B cell (primary cell): Measurements from ENCODE around the gene SSR2. TPM values are rescaled to one million over a fixed set of nuclear protein-coding genes. Genes with fewer than 3 reads are reported as not detected.

Experiments
- ATAC-seq: fragments of 200-7000 bp; cut with Tn5 transposase; one replicate; pipeline ENCODE4 v1.10.0; 2021; ENCODE audit warnings: low read depth, mild to moderate bottlenecking, moderate number of reproducible peaks, moderate library complexity
- CTCF ChIA-PET: fragments of 350-600 bp; sonication (Branson Sonifier 250); formaldehyde crosslinking; loops from one replicate; lab custom pipeline; 2021; ENCODE audit warnings: antibody characterized with exemption, inconsistent platforms; lab: Charles Lee
- POLR2A ChIA-PET: fragments of 350-600 bp; sonication (Branson Sonifier 250); formaldehyde crosslinking; loops from one replicate; lab custom pipeline; 2021; ENCODE audit warnings: antibody characterized with exemption; lab: Charles Lee
- DNase-seq: peaks from one replicate; pipeline ENCODE4 v3.0.0; 2013
- H2AFZ ChIP-seq: 2 replicates; pipeline ENCODE4 v1.6.1; 2012; ENCODE audit warnings: mild to moderate bottlenecking, low read depth, low read length; ENCODE audit not compliant: insufficient read depth, poor library complexity, severe bottlenecking
- H3K27ac ChIP-seq, 2 donors: 1 replicate in 1 of 2; 2 replicates in 1 of 2; pipeline ENCODE4 v1.5.1; 2012 to 2013; ENCODE audit warnings: low read length in 2 of 2, mild to moderate bottlenecking in 2 of 2, moderate library complexity in 1 of 2
- H3K27me3 ChIP-seq, 4 experiments: fragments of 200-600 bp in 1 of 4; sonication (generic) in 1 of 4; replicated peaks in 1 of 4; 1 replicate in 2 of 4; 2 replicates in 2 of 4; pipeline versions ENCODE4 v1.6.1 to v1.7.0; 2013 to 2016; ENCODE audit warnings: low read length in 3 of 4, mild to moderate bottlenecking in 2 of 4, mixed read lengths in 1 of 4, moderate library complexity in 1 of 4; ENCODE audit not compliant: insufficient read depth in 4 of 4, control insufficient read depth in 3 of 4; ENCODE audit errors: control extremely low read depth in 1 of 4
- H3K36me3 ChIP-seq, 2 experiments: replicated peaks in 1 of 2; 1 replicate in 1 of 2; 2 replicates in 1 of 2; pipeline versions ENCODE4 v1.6.1 to v1.7.1; 2013; ENCODE audit warnings: low read length in 1 of 2; ENCODE audit not compliant: insufficient read depth in 2 of 2, control insufficient read depth in 1 of 2; ENCODE audit errors: control extremely low read depth in 1 of 2, extremely low read depth in 1 of 2
- H3K4me1 ChIP-seq, 2 donors: fragments of 200-600 bp in 1 of 2; sonication (generic) in 1 of 2; 1 replicate in 1 of 2; 2 replicates in 1 of 2; pipeline versions ENCODE4 v1.5.1 to v1.6.1; 2013 to 2017; ENCODE audit warnings: low read length in 2 of 2; ENCODE audit not compliant: control insufficient read depth in 2 of 2, insufficient read depth in 2 of 2
- H3K4me2 ChIP-seq: replicated peaks from 2 replicates; pipeline ENCODE3; 2012; ENCODE audit warnings: mild to moderate bottlenecking, low read depth, low read length; ENCODE audit not compliant: poor library complexity, severe bottlenecking
- H3K4me3 ChIP-seq, 5 experiments: fragments of 200-600 bp in 1 of 5; sonication (generic) in 1 of 5; 1 replicate in 3 of 5; 2 replicates in 2 of 5; pipeline versions ENCODE4 v1.5.1 to v1.7.0; 2011 to 2016; ENCODE audit warnings: low read length in 4 of 5, mild to moderate bottlenecking in 4 of 5, low read depth in 2 of 5, control low read depth in 1 of 5, moderate library complexity in 1 of 5; ENCODE audit not compliant: insufficient read depth in 1 of 5; ENCODE audit errors: control extremely low read depth in 1 of 5, extremely low read depth in 1 of 5
- H3K79me2 ChIP-seq: fragments of 200-600 bp; sonication (generic); one replicate; pipeline ENCODE4 v1.6.0; 2016; ENCODE audit warnings: low read length; ENCODE audit not compliant: control insufficient read depth, insufficient read depth
- H3K9ac ChIP-seq: fragments of 200-600 bp; sonication (generic); 2 replicates; pipeline ENCODE4 v1.6.1; 2017; ENCODE audit warnings: mild to moderate bottlenecking, low read length, moderate library complexity
- H3K9me3 ChIP-seq, 3 donors: one replicate each; pipeline versions ENCODE4 v1.6.1 to v1.7.1; 2013; ENCODE audit warnings: low read length in 2 of 3; ENCODE audit not compliant: control insufficient read depth in 2 of 3, insufficient read depth in 1 of 3; ENCODE audit errors: control extremely low read depth in 1 of 3
- H4K20me1 ChIP-seq: 2 replicates; pipeline ENCODE4 v1.6.0; 2012; ENCODE audit warnings: mild to moderate bottlenecking, low read length; ENCODE audit not compliant: insufficient read depth, control insufficient read depth, poor library complexity, severe bottlenecking
- H3K27ac Mint-ChIP-seq: one replicate; pipeline ENCODE4 v1.8.0; 2021; ENCODE audit warnings: mixed read lengths
- H3K27me3 Mint-ChIP-seq: one replicate; pipeline ENCODE4 v1.8.0; 2021; ENCODE audit warnings: mixed read lengths
- H3K4me1 Mint-ChIP-seq: one replicate; pipeline ENCODE4 v1.8.0; 2021; ENCODE audit warnings: mixed read lengths
- H3K4me3 Mint-ChIP-seq: one replicate; pipeline ENCODE4 v1.8.0; 2021; ENCODE audit warnings: mixed read lengths
- H3K9me3 Mint-ChIP-seq: one replicate; pipeline ENCODE4 v1.8.0; 2022; ENCODE audit warnings: mixed read lengths; ENCODE audit not compliant: insufficient read depth
- CTCF ChIP-seq: fragments of 200-600 bp; IDR thresholded peaks from one replicate; pipeline ENCODE4 v1.8.0; 2022; ENCODE audit warnings: antibody characterized with exemption, mild to moderate bottlenecking
- EZH2 ChIP-seq: IDR thresholded peaks from 2 replicates; pipeline ENCODE4 v1.6.1; 2012; ENCODE audit warnings: borderline replicate concordance, low read depth, mild to moderate bottlenecking, moderate library complexity, low read length; ENCODE audit not compliant: insufficient read depth, poor library complexity, severe bottlenecking
- WGBS: methylation state at CpG from one replicate; pipeline ENCODE4 v1.1.5; 2013; ENCODE audit warnings: missing lambda C conversion rate; ENCODE audit not compliant: insufficient coverage; 5-methylcytosine and 5-hydroxymethylcytosine counted together
- intact Hi-C: fragments of 100-400 bp; cut with micrococcal nuclease; formaldehyde crosslinking; loops from one replicate; pipeline ENCODE4 v1.10.0; 2022
- polyA plus RNA-seq: library from polyadenylated mRNA; depleted of rRNA; stranded (reverse); fragments of >200 nt; gene quantifications from 2 replicates; pipeline ENCODE4 v1.2.3, GENCODE V29; 2012
- total RNA-seq, 2 donors: library from RNA; stranded (reverse); fragments of 120-200 nt in 1 of 2; gene quantifications; 1 replicate in 1 of 2; 2 replicates in 1 of 2; pipeline versions ENCODE4 v1.2.3 to v1.2.4, GENCODE V29; 2013 to 2022

The SSR2 gene
- total and polyA plus RNA-seq, 2 donors (not counting 1 experiment from before 2014, with no cell fraction given): 160 to 359 TPM

DNA sequence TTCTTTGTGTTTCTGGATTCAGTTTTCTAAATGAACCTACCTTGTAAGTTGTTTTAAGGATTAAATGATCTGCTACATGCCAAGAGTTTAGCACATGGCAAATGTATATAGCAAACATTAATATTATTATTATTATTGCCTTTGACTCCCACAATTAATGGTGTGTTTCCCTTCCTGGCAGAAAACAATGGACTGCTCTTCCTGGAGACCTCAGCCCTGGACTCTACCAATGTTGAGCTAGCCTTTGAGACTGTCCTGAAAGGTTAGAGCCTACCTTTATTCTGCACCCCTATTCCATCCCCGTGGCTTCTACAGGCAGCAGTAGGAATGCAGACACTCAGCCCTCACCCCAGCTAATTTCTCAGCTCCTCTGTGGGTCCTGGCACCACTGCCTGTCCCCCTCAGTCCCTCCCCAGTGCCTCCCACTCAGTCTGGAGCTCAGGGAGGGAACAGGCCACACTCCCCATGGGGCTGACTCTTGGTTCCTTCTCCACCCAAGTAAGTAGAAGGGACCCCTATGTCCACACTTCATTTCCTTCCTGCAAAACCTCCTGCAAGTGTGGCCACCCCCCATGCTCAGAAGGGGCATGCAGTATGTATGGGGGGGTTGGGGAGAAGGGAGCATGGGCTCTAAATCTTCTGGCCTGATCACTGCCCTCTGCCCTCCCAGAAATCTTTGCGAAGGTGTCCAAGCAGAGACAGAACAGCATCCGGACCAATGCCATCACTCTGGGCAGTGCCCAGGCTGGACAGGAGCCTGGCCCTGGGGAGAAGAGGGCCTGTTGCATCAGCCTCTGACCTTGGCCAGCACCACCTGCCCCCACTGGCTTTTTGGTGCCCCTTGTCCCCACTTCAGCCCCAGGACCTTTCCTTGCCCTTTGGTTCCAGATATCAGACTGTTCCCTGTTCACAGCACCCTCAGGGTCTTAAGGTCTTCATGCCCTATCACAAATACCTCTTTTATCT is 49.0 kb upstream of the SSR2 start:
- intact Hi-C loops: loop anchor here (5.0 kb wide), 1 partner anchor 137 kb away; the partner anchor contains the start of gene KHDC4
- no peak overlapping the region for H3K9ac ChIP-seq
- ATAC-seq: no peak
- ChIA-PET POLR2A (no interaction called here), CTCF (interaction anchor here (1.1 kb wide), 1 partner anchor 132 kb away, joined by 3 read pairs; no protein-coding TSS in a partner anchor)
- H3K4me1 ChIP-seq: peaks cover 0 to under 1% of the 10 kb centered on the region in 2 donors
- H3K27ac Mint-ChIP-seq: no peak overlapping the region
- peaks cover 0 to 4% (median 1%) of the 10 kb centered on the region in 4 experiments for H3K27me3 ChIP-seq
- H3K9me3 Mint-ChIP-seq: no peaks in the 10 kb centered on the region
- no peak overlapping the region for H3K4me3 ChIP-seq
- H3K36me3 ChIP-seq: no peaks in the 10 kb centered on the region
- WGBS: 90% methylated on average over 3 of the region's 3 CpGs
- TF ChIP-seq CTCF (no peak), EZH2 (no peak)
- no peak overlapping the region for H3K27ac ChIP-seq
- no peak overlapping the region for H3K4me3 Mint-ChIP-seq
- no peak for DNase-seq
- H3K4me2 ChIP-seq: no peak overlapping the region
- H4K20me1 ChIP-seq: no peaks in the 10 kb centered on the region
- H2AFZ ChIP-seq: no peak overlapping the region
- no peaks in the 10 kb centered on the region for H3K79me2 ChIP-seq
- no peaks in the 10 kb centered on the region for H3K4me1 Mint-ChIP-seq
- no peaks in the 10 kb centered on the region for H3K27me3 Mint-ChIP-seq
- no peaks in the 10 kb centered on the region for H3K9me3 ChIP-seq

DNA sequence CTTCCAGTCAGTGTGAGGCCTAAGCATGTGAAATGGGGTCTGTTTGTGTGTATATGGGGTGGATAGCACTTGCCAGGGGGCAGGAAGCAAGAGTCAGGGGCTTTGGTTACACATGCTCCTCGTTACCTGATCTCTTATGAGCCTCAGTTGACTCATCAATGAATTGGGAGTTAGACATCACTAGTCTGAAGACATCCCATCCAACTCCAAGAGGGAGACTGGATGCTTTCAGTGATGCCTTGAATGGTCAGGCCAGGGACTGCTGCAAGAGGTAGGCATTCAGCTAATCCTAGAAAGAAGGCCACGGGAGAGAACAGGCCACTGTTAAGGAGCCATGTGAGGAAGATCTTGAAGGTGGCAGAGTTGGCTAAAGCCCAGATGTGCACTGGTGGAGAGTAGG is 46.5 kb upstream of the SSR2 start:
- no peaks in the 10 kb centered on the region for H3K9me3 ChIP-seq
- no peak overlapping the region for H2AFZ ChIP-seq
- no peaks in the 10 kb centered on the region for H3K9me3 Mint-ChIP-seq
- ChIA-PET CTCF (interaction anchor here (1.9 to 2.2 kb wide), 2 partner anchors 129 to 134 kb away, joined by 7 to 15 read pairs; partner anchors contain the start of gene KHDC4), POLR2A (no interaction called here)
- no peaks in the 10 kb centered on the region for H4K20me1 ChIP-seq
- H3K4me1 ChIP-seq: no peaks in the 10 kb centered on the region
- H3K4me1 Mint-ChIP-seq: no peaks in the 10 kb centered on the region
- H3K27me3 ChIP-seq: peaks cover 0 to 4% (median 0%) of the 10 kb centered on the region in 4 experiments
- H3K4me3 Mint-ChIP-seq: no peak overlapping the region
- no peak overlapping the region for H3K4me2 ChIP-seq
- intact Hi-C loops: loop anchor here (5.0 kb wide), 1 partner anchor 135 kb away; the partner anchor contains the start of gene KHDC4
- no peak overlapping the region for H3K4me3 ChIP-seq
- WGBS: 79% methylated on average over 1 of the region's 2 CpGs
- TF ChIP-seq EZH2: no peak
- TF ChIP-seq CTCF: no peak
- no peak for DNase-seq
- no peak overlapping the region for H3K27ac ChIP-seq
- no peaks in the 10 kb centered on the region for H3K79me2 ChIP-seq
- no peak overlapping the region for H3K9ac ChIP-seq
- H3K36me3 ChIP-seq: no peaks in the 10 kb centered on the region
- ATAC-seq: no peak
- no peak overlapping the region for H3K27ac Mint-ChIP-seq
- no peaks in the 10 kb centered on the region for H3K27me3 Mint-ChIP-seq
